ENCODE results near the gene PCDHA8. TPM values are rescaled to one million over a fixed set of nuclear protein-coding genes. Genes with fewer than 3 reads are reported as not detected.
"Not testable (repeated sequence)": the region's sequence is repeated elsewhere in the genome, so short reads cannot be mapped to it uniquely, and the experiment has no call there.

Gene PCDHA8
- total RNA-seq, 1 experiment from 2014 or later = not detected

GRCh38 chr5:140862441-140863295 is 21.7 kb downstream of the PCDHA8 start:
- in situ Hi-C loops (cut with HindIII; ENCODE audit: low pct_unique_long_range_greater_than_20kb, low sequenced_read_pairs) = no loop called here
- DNase-seq (ENCODE audit: low read depth, low spot score) = no peak

- in situ Hi-C loops (cut with HindIII; ENCODE audit: low pct_unique_long_range_greater_than_20kb, low sequenced_read_pairs) = no loop called here
- DNase-seq (ENCODE audit: low read depth, low spot score) = peak; percentile 77
Observed at GRCh38 chr5:140868721-140869554, 28.0 kb downstream of the PCDHA8 start, which contains the start of gene PCDHA11. Gene PCDHA11, plus strand, starts transcription at chr5:140868957. Its CDS starts 147 bp downstream, at chr5:140869104.

- in situ Hi-C loops (cut with HindIII; ENCODE audit: low pct_unique_long_range_greater_than_20kb, low sequenced_read_pairs) = no loop called here
Observed at GRCh38 chr5:140869555-140869886, 28.5 kb downstream of the PCDHA8 start.

GRCh38 chr5:140870221-140871201 is 29.5 kb downstream of the PCDHA8 start:
- DNase-seq (ENCODE audit: low read depth, low spot score) = no peak
- in situ Hi-C loops (cut with HindIII; ENCODE audit: low pct_unique_long_range_greater_than_20kb, low sequenced_read_pairs) = no loop called here

More at GRCh38 chr5:140869555-140869886, 28.5 kb downstream of the PCDHA8 start:
- DNase-seq (ENCODE audit: low read depth, low spot score) = no peak

GRCh38 chr5:140875085-140876065 is 34.4 kb downstream of the PCDHA8 start, which contains the start of gene PCDHA12:
Gene PCDHA12, plus strand, starts transcription at chr5:140875308. Its CDS starts 165 bp downstream, at chr5:140875473.
- no peak for DNase-seq (ENCODE audit: low read depth, low spot score)
- in situ Hi-C loops (cut with HindIII; ENCODE audit: low pct_unique_long_range_greater_than_20kb, low sequenced_read_pairs) = no loop called here

- in situ Hi-C loops (cut with HindIII; ENCODE audit: low pct_unique_long_range_greater_than_20kb, low sequenced_read_pairs); DNase-seq (ENCODE audit: low read depth, low spot score): not testable (repeated sequence)
Observed at GRCh38 chr5:140876541-140877261, 35.7 kb downstream of the PCDHA8 start.

GRCh38 chr5:140877262-140877581 is 36.2 kb downstream of the PCDHA8 start:
- no peak for DNase-seq (ENCODE audit: low read depth, low spot score)
- in situ Hi-C loops (cut with HindIII; ENCODE audit: low pct_unique_long_range_greater_than_20kb, low sequenced_read_pairs) = no loop called here

GRCh38 chr5:140881889-140882590 is 41.1 kb downstream of the PCDHA8 start, which contains the start of gene PCDHA13:
Gene PCDHA13, plus strand, starts transcription at chr5:140882124. Its CDS starts 145 bp downstream, at chr5:140882269.
- in situ Hi-C loops (cut with HindIII; ENCODE audit: low pct_unique_long_range_greater_than_20kb, low sequenced_read_pairs) = no loop called here
- DNase-seq (ENCODE audit: low read depth, low spot score) = peak; percentile 42

- DNase-seq (ENCODE audit: low read depth, low spot score) = peak; percentile 57
- in situ Hi-C loops (cut with HindIII; ENCODE audit: low pct_unique_long_range_greater_than_20kb, low sequenced_read_pairs) = no loop called here
Observed at GRCh38 chr5:140882591-140882899, 41.6 kb downstream of the PCDHA8 start.

GRCh38 chr5:140883373-140883772 is 42.4 kb downstream of the PCDHA8 start:
- in situ Hi-C loops (cut with HindIII; ENCODE audit: low pct_unique_long_range_greater_than_20kb, low sequenced_read_pairs) = no loop called here
- DNase-seq (ENCODE audit: low read depth, low spot score) = no peak

GRCh38 chr5:140883927-140884697 is 43.1 kb downstream of the PCDHA8 start:
- no peak for DNase-seq (ENCODE audit: low read depth, low spot score)
- in situ Hi-C loops (cut with HindIII; ENCODE audit: low pct_unique_long_range_greater_than_20kb, low sequenced_read_pairs) = no loop called here

Measured in SK-MEL-5 (cell line).